GM19351 (cell line): ENCODE data around the gene DGCR2.

Experiments
- ATAC-seq: cut with Tn5 transposase; IDR thresholded peaks from one replicate; pipeline ENCODE4 v1.9.1; 2021; ENCODE audit warnings: mild to moderate bottlenecking, moderate library complexity; ENCODE audit not compliant: unreplicated experiment

The DGCR2 gene

GRCh38 chr22:19127329-19128008 lies 5.3 kb upstream of the DGCR2 start:
- ATAC-seq = no peak

DNA sequence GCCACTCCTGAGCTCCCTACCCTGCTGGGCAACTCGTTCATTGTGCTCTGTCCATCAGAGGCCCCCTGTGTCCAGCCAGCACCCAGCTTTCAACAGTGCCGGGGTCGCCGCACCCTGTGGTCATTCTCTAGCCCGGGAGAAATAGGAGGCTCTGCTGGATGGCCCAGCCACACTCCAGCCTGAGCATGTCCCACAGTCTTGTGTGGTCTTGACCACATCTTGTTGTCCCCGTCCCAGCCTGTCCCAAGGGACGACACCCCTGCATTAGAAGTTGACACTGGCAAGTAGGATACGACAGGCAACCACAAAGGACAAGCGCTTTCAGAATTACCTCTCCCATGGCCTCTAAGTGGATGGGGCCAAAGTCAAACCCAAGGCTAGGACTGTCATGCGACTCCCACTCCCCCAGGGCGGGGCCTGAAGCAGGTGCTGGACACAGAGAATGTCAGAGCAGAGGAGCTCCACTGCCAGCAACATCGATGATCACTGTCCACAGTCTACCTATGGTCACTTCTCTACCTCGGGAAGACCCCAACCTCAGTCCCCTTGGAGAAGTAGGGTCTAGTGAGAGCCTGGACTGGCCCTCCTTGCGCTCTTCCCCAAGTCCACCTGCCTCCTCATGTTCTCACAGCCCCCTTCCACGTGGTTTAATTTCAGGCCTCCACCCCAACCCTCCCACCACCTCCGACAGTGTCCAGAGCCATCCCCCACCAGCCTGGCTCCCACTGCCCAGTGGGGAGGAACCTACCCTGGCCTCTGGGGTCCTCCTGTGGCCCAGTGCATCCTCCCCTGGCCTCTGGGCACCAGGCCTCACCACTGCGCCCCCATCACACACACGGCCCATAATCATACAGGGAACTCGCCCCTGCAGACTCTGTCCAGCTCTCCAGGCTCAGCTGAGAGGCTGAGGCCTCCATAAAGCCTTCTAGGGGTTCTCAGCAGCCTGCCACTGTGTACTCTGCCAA lies 4.4 kb upstream of the DGCR2 start:
- no peak for ATAC-seq

DNA sequence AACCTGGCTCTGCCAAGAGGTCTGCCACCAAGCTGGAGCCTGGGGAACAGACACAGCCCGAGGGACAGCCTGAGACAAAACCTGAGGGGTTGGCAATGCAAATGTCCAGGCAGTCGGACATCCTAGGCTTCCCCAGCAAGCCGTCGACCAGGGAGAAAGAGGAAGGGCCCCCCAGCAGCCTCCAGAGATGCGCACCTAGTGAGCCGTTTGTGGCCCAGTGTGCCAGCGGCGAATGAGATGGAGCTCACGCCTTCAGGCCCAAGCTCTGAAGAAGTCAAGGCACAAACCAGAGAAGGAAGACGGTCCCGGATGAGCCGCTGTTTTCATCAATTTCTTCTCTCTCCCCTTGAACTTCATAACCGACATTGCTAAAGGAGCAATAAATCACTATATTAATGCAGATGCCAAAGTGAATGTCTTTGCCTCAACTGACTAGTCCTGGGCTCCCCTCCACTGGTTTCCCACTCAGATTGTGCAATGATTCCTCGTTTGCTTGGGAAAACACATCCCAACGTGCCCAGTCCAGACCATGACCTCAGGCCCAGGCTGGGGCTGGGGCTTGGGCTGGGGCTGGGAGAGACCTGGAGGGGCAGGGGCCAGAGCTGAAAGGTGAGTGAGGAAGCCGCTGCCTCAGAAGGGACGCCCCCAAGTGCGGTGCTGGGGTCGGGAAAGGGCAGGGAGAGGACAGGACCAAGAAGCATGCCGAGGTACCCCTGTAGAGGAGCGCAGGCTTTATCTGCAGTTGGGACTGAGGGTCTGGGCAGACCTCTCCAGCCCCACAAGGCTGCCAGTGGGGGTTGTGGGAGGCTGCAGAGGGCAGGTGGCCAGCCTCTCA lies 3.5 kb upstream of the DGCR2 start:
- ATAC-seq = no peak

DNA sequence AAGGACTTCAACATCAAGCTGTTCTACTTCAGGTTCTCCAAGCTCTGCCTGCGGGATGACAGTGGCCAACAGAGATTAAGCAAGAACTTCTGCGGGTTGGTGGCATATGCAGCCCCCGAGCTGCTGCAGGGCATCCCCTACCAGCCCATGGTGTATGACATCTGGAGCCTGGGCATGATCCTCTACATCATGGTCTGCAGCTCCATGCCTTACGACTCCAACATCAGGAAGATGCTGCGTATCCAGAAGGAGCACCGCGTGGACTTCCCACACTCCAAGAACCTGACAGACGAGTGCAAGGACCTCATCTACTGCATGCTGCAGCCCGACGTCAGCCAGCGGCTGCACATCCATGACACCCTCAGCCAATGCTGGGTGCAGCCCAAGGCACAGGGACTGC lies 2.8 kb upstream of the DGCR2 start:
- no peak for ATAC-seq

- no peak for ATAC-seq
Observed at GRCh38 chr22:19124377-19124776, 2.2 kb upstream of the DGCR2 start.

GRCh38 chr22:19123936-19124335 lies 1.7 kb upstream of the DGCR2 start:
- no peak for ATAC-seq

DNA sequence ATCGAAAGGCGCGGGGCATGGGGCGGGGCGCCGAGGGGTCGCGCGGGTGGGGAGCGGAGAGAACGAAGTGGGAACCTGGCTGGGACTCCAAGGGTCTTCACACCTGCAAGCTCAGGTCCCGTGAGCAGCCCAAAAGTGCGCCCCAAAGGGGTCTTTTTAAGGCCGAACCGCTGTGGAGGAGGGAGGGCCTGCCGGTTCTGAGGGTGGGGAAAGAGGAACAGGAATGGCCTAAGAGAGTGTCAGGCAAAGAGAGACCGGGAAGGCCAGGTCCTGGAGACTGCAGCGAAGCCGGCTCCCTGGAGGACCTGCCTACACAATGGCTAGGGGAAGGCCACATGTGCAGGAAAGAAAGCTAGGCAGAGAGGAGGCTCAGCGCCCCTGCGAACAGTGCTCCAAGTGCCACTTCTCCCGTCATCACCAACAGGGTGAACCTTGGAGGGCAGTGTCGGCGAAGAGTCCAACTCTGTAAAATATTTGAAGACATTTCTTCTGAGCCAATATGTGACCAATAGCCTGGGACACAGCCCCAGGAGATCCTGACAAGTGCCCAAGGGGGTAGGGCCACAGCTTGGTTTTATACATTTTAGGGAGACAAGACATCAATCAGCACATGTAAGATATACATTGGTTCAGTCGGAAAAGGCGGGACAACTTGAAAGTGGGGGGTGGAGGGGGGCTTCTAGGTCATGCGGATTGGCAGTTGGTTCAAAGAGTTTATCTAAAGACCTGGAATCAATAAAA lies 710 bp upstream of the DGCR2 start:
- ATAC-seq = peak; percentile 0

DNA sequence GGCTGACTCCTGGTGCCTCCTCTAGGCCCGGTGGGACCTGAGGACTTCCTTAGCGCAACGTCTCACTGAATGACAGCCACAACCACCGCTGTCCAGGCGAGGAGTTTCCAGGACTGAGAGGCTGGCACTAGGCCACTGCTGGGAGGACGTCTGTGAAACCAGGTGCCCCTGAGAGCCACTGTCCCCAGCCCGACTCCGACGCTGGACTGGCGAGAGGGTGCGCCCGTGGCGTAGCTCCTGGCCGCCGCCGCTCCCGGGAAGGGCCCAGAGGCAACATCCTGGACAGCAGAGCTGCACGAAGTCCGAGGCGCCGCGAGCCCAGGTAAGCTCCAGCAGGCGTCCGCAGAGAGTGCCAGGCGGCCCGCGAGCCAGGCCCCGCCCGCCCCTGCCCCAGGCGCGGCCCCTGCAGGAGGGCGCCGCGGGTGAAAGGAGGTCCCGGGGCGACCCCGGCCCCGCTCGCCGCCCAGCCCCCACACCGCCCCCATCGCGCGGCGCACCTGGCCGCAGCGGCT lies 525 bp downstream of the DGCR2 start:
- ATAC-seq = peak; percentile 21

- no peak for ATAC-seq
Observed at GRCh38 chr22:19120829-19121630, 1.2 kb downstream of the DGCR2 start.

- ATAC-seq = no peak
Observed at GRCh38 chr22:19119949-19120348, 2.3 kb downstream of the DGCR2 start.

GRCh38 chr22:19118329-19118880 lies 3.8 kb downstream of the DGCR2 start:
- peak; percentile 43 for ATAC-seq

GRCh38 chr22:19117111-19117512 lies 5.1 kb downstream of the DGCR2 start:
- ATAC-seq = no peak

DNA sequence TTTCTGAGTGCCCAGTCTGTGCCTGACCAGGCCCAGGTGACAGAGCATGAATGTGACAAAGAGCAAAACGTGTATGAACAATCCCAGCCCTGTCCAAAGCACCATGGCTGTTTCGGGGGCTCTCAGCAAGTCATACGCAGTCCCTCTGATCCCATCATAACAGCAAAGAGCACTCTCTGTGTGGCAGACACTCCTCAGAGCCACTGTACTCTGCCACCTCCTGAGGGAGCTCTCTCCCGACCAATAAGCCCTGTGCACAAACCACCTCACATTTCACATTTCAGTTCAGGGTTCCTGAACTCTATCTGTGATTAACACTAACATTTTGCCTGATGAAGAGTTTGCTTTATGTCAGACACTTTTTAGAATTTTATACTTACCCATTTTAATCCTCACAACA lies 6.6 kb downstream of the DGCR2 start:
- no peak for ATAC-seq

DNA sequence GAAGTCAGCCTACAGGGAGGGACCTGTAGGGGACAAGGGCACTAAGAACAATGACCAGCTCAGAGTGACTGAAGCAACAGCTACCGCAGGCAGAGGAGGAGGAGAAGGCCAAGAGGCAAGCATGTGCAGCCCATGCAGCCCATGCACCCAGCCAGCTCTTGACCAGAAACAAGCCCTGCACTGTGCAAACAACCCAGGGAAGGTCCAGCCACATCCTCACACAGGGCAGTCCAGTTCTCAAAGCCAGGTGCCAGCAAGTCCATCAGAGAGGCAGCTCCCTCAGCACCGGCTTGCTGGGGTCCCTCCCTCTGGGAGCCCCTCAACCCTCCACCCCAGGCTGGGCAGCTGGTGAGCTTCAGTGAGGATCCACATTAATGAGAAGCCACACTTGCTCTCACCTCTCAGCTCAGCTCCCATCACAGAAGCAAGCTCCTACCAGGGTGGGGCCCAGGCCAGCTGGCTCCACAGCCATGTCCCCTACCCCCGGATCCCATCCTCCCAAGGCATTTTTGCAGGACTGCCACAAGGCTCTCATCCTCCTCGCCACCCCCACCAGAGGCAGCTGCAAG lies 7.1 kb downstream of the DGCR2 start:
- ATAC-seq = no peak

GRCh38 chr22:19113429-19113828 lies 8.8 kb downstream of the DGCR2 start:
- ATAC-seq = no peak

DNA sequence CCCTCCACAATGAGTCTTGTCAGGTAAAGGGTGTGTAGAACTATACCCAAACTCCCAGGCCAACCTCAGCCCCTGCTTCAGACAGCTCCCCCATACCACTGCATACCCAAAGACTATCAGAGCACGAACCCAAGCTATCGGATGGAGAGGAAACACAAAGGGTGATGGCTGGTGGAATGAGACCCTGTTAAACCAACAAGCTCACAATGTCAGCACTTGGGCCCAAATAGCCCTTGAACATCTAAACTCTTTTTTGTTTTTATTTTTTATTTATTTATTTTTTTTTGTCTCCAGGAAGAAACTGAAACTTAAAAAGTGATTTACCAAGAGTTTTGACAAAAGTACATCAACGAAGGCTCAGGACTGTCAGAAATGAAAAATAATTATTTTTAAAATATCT lies 10.6 kb downstream of the DGCR2 start:
- no peak for ATAC-seq

DNA sequence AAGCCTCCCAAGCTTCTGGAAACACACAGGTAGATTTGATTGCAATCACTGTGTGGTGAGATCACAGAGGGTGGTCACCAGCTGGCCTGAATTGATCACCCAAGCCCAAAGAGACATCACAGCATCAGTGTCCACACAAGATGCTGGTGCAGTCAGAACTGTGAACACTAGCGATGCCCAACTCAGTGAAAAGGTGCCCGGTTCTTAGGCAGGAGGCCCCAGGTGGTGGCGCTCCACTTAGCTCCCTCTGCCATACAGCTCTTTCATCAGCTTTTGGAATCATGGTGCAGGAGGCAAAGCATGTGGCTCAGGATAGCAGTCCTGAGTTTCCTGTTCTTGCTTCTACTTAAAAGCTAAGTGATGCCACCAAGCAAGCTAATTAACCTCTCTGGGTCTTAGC lies 11.1 kb downstream of the DGCR2 start:
- no peak for ATAC-seq

GRCh38 chr22:19110646-19111045 lies 11.6 kb downstream of the DGCR2 start:
- ATAC-seq = no peak

DNA sequence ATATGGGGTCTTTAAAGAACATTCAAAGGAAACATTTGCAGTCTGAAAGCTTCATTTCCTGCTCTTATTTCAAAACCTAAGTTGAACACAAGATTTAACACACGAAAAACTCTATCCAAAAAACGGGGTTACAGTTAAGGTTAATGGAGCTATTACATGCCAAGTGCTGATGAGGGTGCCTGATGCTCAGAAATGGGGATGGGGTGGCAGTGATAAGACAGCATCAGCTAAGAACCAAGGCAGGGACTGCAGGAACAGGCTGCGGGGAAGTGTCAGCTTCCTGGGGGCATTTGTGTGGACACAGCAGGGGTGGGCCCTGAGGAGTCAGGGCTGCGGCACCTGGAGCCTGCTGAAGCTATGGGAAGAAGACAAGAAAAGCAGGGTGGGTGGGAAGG lies 12.2 kb downstream of the DGCR2 start:
- ATAC-seq = no peak
